ENCODE data around the gene C19orf67.
"Not testable (repeated sequence)": the region's sequence is repeated elsewhere in the genome, so short reads cannot be mapped to it uniquely, and the experiment has no call there.

Gene C19orf67

GRCh38 chr19:14055396-14055795 lies 30.2 kb downstream of the C19orf67 start:
- DNase-seq: no peak

DNA sequence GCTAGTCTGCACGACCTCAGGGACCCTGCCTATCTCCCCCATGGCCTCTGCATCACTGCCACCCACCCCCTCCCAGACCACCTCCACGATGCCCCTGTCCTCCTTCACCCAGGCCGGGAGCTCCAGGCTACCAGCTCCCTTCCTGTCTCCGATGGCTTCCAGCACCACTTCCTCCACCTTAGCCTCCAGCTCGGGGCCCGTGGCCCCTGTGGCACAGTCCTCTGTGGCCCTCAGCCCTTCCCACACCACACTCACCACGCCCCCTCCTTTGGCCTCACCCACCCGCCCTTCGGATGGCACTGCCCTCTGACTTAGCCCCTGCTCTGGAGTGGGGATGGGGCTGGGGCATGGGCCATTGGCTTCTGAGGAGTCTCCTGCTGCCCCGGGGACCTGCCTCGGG lies 30.9 kb downstream of the C19orf67 start:
- DNase-seq: no peak

- no peak for DNase-seq
These were observed 31.5 kb downstream of the C19orf67 start for GRCh38 chr19:14054099-14054498.

GRCh38 chr19:14053500-14053899 lies 32.1 kb downstream of the C19orf67 start:
- DNase-seq: no peak

DNA sequence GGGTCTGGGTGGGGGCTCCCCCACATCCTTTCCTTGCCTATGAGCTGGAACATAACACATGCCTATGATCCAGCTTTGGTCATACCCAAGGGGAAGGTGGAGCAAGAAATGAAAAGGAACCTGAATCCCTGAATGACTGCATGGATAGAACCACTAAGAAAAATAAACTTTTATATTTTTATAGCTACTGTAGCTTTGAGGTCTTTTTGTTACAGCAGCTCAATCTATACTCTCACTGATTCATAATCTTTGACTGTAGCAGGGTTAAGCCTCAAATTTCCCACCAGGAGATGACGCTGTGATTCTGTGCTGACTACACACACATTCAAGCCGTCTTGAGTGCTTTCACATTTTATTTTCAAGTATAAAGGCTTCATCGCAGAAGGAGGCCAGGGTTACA lies 32.6 kb downstream of the C19orf67 start:
- DNase-seq: no peak

DNA sequence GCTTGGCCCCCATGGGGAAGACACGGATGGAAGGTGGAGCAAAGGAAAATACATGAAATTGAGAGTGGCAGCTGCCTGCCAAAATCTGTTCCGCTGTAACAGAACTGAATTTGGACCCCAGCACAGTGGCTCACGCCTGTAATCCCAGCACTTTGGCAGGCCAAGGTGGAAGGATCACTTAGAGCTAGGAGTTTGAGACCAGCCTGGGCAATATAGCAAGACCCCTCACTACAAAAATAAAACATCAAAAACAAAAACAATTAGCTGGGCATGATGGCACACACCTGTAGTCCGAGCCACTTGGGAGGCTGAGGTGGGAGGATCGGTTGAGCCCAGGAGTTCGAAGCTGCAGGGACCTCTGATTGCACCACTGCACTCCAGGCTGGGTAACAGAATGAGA lies 33.1 kb downstream of the C19orf67 start:
- no peak for DNase-seq

DNA sequence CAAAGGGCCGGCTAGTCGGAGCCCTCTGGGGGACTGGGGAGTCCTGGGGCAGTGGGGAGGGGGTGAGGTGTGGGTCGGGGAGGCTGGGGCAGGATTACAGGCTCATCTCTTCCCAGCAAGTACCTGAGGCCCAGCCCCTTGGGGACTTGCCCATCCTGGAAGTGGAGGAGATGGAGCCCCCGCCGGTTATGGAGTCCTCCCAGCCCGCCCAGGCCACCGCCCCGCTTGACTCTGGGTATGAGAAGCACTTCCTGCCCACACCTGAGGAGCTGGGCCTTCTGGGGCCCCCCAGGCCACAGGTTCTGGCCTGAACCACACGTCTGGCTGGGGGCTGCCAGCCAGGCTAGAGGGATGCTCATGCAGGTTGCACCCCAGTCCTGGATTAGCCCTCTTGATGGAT lies 33.6 kb downstream of the C19orf67 start:
- DNase-seq: no peak

DNA sequence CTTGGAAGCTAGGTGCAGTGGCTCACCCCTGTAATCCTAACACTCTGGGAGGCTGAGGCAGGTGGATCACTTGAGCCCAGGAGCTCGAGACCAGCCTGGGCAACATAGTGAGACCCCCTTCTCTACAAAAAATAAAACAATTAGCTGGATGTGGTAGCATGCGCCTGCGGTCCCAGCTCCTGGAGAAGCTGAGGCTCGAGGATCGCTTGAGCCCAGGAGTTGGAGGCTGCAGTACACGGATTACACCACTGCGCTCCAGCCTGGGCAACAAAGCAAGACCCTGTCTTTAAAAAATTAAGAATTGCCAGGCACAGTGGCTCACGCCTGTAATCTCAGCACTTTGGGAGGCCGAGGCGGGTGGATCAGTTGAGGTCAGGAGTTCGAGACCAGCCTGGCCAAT lies 34.6 kb downstream of the C19orf67 start:
- DNase-seq: not testable (repeated sequence)

DNA sequence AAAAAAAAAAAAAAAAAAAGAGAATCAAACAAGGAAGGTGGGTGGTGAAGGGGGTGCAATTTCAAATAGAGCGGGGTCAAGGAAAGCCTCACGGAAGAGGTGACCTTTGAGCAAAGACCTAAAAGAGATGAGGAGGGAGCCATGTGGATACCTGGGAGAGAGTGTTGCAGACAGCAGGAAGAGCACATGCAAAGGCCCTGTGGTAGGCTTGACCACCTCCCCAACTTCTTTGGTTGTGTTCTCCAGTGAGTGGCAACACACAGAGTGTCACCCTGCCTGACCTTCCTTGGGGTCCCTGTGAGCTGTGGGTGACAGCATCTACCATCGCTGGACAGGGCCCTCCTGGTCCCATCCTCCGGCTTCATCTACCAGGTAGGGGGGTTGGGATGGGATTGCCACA lies 35.1 kb downstream of the C19orf67 start:
- DNase-seq: no peak

- DNase-seq: no peak
These were observed 37.0 kb downstream of the C19orf67 start for GRCh38 chr19:14048443-14049153.

GRCh38 chr19:14047866-14048265 lies 37.7 kb downstream of the C19orf67 start:
- not testable (repeated sequence) for DNase-seq

- DNase-seq: not testable (repeated sequence)
These were observed 42.6 kb downstream of the C19orf67 start for GRCh38 chr19:14042659-14043608.

- DNase-seq: no peak
These were observed 46.4 kb downstream of the C19orf67 start for GRCh38 chr19:14039181-14039580.

- DNase-seq: no peak
These were observed 49.9 kb downstream of the C19orf67 start for GRCh38 chr19:14035706-14036105.

DNA sequence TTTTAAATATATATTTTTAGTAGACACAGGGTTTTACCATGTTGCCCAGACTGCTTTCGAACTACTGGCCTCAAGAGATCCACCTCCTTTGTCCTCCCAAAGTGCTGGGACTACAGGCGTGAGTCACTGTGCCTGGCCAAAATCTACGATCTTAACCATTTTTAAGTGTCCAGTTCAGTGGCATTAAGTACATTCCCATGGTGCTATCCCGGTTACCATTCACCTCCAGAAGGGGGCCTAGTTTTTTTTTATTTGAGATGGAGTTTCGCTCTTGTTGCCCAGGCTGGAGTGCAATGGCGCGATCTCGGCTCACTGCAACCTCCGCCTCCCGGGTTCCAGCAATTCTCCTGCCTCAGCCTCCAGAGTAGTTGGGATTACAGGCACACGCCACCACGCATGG lies 50.4 kb downstream of the C19orf67 start:
- not testable (repeated sequence) for DNase-seq

GRCh38 chr19:14033946-14034345 lies 51.6 kb downstream of the C19orf67 start:
- no peak for DNase-seq

DNA sequence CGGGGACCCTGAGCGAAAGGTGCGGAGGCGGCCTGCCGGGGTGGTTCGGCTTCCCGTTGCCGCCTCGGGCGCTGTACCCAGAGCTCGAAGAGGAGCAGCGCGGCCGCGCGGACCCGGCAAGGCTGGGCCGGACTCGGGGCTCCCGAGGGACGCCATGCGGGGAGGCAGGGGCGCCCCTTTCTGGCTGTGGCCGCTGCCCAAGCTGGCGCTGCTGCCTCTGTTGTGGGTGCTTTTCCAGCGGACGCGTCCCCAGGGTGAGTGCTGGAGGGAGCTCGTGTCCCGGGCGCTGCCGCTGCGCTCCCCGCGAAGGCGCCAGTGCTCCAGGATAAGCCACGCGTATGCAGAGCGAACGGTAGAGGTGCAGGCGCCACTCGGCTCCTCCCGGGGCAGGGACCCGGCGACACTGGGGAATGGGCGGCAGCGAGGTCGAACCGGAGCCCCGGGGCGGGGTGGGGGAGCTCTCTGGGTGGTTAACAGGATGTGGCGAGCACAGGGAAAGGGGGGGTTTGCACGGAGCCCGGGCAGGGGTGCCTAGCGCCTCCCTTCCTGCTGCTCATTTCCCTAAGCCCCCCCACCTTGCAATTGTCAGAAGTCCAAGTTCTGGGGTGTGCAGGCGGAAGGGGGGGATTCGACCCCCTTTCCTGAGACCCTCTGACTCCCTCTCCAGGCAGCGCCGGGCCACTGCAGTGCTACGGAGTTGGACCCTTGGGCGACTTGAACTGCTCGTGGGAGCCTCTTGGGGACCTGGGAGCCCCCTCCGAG lies 53.7 kb downstream of the C19orf67 start, which contains the start of gene IL27RA:
Gene IL27RA, plus strand, starts transcription at position 44 of the 762 bp plus-strand sequence. Its CDS starts 111 bp downstream, at position 155.
- DNase-seq: no peak

All from GOT3 (cell line).